ENCODE data around the gene CD160.
"Not testable (repeated sequence)": the region's sequence is repeated elsewhere in the genome, so short reads cannot be mapped to it uniquely, and the experiment has no call there.

Gene CD160

GRCh38 chr1:145719230-145720079, at the start of gene CD160:
TSS of gene CD160 (plus strand) at chr1:145719499. CDS start at chr1:145728328, 8,829 bp downstream.
- no peak for FAIRE-seq

DNA sequence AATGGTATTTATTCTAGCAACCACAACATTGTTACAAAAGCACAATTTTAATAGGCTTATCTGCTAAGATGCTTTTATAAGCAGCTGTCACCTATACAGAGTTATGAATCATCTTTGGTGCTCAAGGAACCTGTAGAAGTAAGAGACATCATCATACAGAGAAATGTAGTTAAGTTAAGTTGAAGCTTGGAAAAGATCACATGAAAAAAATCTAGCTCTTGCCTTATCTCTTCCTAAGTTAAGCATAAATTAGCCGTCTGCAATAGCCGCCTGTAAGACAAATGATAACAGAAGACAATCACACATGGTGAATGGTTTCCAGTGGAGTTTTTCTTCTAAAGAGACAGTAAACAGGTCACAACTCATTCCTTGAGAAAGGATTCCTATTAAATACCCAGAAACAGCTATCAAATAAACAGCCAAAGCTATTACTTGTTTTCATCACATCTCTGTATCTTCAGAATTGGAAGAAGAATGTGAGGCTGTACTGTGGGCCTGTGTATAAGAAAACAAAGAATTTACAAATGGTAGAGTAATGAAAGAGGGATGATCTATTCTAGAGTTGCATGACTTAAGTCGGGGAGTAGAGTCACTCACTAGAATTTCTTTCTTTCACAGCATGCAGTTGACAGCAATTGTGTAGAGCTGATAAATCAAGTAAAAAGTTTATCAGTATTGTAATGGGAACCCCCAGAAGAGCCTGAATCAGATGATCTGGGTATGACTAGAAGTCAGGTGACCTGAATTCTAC, 48.1 kb upstream of the CD160 start:
- not testable (repeated sequence) for FAIRE-seq

GRCh38 chr1:145673217-145673616, 46.1 kb upstream of the CD160 start:
- not testable (repeated sequence) for FAIRE-seq

DNA sequence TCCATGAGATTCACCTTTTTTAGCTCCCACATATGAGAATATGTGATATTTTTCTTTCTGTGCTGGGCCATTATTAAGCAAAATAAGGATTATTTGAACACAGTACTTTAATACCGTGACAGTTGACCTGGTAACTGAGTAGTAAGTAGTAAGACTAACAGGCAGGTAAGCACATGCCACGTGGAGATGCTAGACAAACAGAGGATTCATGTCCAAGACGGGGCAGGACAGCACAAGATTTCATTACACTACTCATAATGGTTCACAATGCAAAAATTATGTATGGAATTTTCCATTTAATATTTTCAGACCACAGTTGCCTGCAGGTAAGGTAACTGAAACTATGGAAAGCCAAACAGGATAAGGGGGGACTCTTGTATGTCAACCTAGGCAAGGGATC, 34.4 kb upstream of the CD160 start:
- FAIRE-seq = not testable (repeated sequence)

GRCh38 chr1:145686078-145686477, 33.2 kb upstream of the CD160 start:
- FAIRE-seq = not testable (repeated sequence)

- FAIRE-seq = no peak
These were observed 31.0 kb upstream of the CD160 start for GRCh38 chr1:145688328-145688727.

DNA sequence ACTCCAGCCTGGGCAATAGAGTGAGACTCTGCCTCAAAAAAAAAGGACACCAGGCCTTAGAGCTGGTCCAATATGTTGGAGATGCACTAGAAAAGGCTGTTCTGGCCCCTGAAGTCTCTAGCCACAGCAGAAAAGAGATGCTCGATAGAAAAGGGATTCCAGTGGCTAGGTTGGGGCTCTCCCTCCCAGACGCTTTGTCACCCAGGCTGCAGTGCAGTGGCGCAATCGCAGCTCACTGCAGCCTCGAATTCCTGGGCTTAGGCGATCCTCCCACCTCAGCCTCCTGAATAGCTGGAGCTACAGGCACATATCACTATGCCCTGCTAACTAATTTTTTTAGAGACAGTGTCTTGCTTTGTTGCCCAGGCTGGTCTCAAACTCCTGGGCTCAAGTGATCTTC, 30.4 kb upstream of the CD160 start:
- FAIRE-seq = no peak

DNA sequence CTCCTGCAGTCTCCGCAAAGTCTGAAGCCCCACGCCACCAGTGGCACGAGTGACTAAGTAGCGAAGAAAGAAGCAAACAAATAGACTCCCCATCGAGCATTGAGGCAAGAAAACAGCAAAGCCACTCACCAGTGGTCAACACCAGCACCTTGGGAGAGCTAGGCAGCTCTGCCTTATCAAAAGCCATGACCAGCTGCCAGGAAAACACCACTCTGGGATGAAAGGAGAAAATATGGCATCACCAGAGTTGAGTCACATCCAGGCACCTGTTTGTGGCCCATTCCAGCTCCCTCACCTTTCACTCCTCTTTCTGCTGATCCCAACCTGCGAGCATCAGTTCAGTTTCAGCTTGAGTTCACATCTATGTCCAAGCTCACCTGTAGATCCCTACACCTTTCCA, 29.4 kb upstream of the CD160 start:
- no peak for FAIRE-seq

GRCh38 chr1:145690587-145691558, 28.4 kb upstream of the CD160 start:
- no peak for FAIRE-seq

DNA sequence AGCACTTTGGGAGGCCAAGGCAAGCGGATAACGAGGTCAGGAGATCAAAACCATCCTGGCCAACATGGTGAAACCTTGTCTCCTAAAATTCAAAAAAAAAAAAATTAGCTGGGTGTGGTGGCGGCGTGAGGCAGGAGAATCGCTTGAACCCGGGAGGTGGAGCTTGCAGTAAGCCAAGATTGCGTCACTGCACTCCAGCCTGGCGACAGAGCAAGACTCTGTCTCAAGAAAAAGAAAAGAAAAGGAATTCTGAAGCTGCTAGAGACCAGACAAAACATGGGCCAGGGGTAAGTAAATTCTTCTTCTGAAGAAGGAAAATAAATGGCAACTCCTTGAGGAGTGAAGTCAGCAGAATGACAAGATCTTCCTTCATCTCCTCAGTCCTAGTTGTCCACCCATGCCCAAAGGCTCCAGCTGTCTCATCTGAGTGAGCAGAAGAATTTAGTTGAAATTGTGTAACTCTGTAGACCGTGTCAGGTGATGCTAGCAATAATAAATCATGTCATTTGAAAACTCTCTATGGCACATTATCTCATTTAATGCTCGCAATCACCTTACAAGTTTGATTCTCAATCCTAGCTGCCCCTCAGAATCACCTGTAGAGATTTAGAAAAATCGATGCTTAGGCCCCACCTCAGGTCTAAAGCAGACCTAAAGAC, 26.4 kb upstream of the CD160 start:
- FAIRE-seq = no peak

DNA sequence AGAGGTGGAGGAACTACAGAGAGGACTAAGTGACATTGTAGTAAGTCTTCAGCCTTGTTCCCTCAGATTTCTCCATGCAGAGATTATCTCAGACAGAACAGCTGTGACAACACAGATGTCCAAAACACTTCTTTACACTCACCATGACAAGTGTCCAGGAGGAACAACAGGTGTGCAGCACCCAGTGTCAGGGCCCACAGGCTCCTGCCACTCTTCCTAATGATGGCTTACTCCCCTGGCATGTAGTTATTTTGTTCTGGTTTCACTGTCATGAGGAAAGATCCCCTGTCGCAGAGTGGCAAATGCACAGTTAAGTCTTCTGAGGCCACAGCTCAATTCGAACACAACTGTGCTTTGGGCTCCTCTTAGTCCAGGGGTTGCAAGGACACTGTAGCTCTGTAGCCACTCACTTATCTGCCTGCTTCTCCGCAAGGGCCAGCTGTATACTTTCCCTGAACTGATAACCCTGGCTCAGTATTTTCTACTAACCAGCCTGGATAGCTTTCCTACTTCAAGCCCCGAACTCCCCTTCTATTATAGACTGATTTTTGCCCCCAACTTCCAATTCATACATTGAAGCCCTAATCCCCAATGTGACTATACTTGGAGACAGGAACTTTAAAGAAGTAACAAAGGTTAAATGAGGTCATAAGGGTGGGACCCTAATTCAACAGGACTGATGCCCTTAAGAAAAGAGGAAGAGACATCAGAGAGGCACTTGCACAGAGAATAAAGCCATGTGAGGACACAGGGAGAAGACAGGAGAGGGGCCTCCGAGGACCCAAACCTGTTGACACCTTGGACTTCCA, 23.3 kb upstream of the CD160 start:
- FAIRE-seq = no peak

DNA sequence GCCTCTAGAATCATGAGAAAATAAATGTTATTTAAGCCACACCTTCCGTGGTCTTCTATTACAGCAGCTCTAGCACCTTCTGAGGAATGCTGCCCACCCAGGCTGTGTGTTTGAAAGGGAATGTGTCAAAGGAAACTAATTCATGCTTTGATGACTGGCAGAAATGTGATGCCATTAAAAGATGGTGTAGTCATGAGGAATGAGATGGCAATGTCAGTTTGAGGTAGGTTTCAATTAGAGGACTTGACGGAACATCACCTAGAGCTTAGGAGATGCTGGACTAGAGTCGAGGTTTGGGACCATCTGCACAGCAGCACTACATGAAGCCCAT, 22.7 kb upstream of the CD160 start:
- FAIRE-seq = no peak

GRCh38 chr1:145701306-145701862, 17.9 kb upstream of the CD160 start:
- FAIRE-seq = no peak

DNA sequence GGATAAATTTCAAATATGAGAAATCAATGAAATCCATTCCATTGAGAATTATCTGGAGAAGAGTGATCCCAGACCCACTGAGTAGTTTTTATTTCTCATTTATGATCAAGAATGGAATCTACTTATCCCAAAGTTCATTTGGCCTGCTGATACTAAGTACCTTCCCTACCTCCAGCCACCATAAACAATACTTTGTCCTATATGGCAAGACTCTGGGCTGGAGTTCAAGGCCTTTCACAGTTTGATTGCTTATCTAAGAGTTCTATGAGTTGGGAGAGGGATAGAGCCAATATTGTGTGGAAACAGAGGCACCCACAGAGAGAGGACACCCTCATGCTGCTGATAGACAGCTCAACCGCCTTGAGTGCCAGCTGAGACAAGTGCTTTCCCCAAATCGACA, 17.2 kb upstream of the CD160 start:
- FAIRE-seq = no peak

GRCh38 chr1:145702826-145703225, 16.5 kb upstream of the CD160 start:
- no peak for FAIRE-seq

GRCh38 chr1:145705622-145706021, 13.7 kb upstream of the CD160 start:
- no peak for FAIRE-seq

DNA sequence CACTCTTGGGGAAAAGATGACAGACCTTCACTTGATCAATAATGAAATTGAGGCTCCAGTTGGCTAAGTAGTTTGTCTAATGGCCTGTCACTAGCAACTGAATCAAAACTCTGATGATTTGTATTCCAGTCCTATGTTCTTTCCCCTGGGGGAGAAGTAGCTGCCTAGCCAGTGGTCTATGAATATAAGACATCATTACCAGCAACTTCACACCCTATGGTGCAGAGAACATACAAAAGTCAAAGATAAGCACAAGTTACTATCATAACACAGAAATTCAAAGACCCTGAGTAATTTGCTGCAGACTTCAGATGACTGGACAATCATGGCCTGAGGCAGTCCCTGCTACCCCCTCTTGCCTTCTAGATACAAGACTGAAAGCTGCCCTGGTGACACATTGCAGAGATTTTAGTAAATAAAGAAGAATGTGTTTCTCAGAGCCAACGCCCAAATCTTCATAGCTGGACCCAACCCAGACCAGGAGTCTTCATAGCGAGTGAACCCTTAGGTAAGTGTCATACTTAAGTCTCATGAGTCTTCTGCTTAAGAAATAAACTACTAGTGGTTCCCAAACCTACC, 13.1 kb upstream of the CD160 start:
- FAIRE-seq = no peak

GRCh38 chr1:145707183-145707867, 12.0 kb upstream of the CD160 start, which contains the start of gene PDZK1:
TSS of gene PDZK1 (minus strand) at chr1:145707368. CDS start at chr1:145688021, 19,347 bp downstream.
- no peak for FAIRE-seq

GRCh38 chr1:145708063-145708462, 11.2 kb upstream of the CD160 start:
- FAIRE-seq = no peak
